Measurements from ENCODE around the gene UBA1.

The UBA1 gene

DNA sequence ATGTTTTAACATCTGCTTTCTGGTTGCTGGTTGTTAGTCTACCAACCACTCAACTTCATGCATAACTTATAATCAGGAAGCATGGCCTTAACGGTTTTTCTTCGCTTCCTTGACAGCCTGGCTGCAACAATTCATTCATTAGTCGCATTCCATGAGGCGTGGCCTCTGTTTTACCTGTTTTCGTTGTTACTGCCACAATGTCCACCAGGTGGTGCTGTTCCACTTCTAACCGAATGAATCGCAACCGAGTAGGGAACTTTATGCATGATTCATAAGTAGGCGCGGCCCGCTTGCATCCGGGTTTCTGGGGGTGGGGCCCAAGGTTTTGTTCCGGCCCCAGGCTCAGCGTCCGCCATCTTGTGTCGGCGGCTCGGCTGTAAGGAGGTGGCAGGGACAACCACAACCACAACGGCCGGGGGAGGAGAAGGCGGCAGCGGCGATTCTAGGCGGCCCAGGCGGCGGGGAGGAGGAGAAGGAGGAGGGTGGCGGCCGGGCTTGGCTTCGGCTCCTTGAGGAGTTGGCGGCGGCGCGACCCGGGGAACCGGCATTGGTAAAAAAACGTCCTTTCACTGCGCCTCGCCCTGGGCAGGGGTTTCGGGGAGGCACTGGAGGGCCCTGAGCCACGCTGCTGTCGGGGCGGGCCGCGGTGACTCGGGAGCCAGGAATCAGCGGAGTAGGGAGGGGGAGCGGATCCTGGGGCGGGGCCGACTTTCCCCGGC lies at the start of gene UBA1:
UBA1 (plus strand) TSS at position 355 of the 719 bp plus-strand sequence. CDS start 4,974 bp downstream, outside the sequence.
- peak; percentile 84 for DNase-seq (ENCODE audit: low spot score)

DNA sequence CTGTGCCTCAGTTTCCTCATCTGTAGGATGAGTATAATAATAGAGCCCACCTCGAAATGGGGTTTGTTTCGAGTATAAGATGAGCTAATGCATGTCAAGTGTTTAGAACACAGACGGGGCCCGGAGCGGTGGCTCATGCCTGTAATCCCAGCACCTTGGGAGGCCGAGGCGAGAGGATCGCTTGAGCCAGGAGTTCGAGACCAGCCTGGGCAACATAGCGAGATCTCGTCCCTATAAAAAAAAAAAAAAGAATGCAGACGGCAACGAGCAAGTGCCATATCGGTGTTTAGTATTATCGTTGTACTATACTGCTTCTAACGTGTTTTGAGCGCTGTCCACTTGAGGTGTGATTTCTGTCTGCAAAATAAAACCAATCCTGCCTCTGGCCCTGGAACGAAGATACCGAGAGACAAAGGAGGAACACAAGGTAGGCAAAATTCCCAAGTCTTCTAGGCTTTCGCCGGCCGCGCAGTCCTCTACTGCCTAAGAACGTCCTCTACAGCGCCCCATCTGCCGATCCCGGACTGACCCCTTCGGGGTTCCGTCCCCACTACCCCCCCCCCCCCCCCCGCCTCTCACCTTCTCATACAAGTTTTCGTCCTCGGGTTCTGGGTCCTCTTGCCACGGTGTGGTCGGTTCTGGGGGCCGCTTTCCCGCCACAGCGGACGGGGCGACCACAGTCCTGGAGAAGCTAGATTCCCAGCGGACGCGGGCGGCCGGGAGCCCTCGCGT lies 49.6 kb upstream of the UBA1 start:
- peak; percentile 58 for DNase-seq (ENCODE audit: low spot score)

DNA sequence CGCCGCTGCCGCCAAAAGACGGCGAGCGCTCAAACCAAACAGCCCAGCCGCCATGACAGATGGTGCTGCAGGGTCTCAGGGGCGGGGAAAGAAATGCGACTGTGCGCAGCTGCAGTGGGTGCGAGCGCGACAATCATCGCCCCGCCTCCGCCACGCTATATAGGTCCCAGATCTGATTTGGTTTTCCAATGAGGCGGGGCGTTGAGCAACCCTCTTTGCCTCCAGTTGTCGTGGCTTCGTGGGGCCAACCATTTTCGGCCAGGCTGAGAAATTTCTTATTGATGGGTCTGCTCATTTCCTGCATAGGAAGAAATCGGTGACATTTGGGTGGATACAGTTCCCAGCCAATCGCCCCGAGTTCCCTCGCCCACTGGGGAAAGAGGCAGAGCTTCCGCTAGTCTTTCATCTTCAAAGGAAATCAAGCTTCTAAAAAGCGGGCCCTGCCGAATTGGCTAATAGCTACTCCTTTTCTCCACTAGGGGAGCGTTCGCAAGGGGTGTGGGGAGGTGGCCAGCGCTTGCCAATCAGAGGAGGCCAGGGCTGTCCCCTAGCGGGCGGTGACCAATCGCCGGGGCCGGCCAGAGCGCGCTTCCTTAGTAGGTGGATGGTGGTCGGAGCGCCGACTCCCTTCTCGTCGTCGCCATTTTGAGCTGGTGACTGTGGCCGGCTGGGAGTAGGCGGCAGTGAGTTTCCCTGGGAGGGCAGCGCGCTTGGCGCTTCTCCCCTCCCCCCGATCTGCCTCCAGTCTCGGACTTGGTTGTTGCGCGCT lies 48.8 kb upstream of the UBA1 start, which contains the start of the genes NDUFB11 and RBM10:
NDUFB11 (minus strand) TSS at position 77 of the 769 bp plus-strand sequence; CDS start at position 54, 23 bp downstream.
RBM10 (plus strand) TSS at position 596 of the 769 bp plus-strand sequence. CDS start 2,261 bp downstream, outside the sequence.
- DNase-seq (ENCODE audit: low spot score) = peak; percentile 90

DNA sequence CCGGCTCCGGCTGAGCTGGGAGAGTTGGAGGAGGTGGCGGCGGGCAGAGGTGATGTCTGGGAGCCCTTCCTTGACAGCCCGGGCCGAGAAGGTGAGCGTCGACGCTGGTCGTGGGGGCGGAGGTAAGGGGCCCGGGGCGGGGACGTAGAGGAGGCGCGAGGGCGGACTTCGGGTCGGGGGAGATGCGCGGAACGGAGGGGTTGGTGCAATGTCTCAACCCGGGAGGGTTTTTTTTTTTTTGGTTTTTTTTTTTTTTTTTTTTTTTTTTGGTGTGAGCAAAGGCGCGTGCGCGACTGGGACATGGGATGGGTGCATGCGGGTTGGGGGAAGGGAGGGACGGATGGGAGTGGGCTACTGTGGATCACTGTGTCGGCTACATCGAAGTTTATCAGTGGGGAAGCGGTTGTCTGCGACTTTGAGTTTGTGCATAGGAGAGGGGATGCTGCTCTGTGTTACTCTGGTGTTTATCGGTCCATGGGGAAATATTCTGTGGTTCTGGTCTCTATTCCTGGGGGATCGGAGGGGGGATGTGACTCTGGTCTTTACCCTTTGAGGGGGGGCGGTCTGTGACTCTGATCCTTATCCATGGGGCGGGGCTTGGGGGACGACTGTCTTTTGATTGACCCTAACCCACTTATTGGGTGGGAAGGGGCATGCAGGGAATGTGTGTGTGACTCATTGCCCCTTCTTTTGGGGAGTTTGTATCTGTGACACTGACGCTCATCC lies 48.1 kb upstream of the UBA1 start:
- DNase-seq (ENCODE audit: low spot score) = peak; percentile 40

DNA sequence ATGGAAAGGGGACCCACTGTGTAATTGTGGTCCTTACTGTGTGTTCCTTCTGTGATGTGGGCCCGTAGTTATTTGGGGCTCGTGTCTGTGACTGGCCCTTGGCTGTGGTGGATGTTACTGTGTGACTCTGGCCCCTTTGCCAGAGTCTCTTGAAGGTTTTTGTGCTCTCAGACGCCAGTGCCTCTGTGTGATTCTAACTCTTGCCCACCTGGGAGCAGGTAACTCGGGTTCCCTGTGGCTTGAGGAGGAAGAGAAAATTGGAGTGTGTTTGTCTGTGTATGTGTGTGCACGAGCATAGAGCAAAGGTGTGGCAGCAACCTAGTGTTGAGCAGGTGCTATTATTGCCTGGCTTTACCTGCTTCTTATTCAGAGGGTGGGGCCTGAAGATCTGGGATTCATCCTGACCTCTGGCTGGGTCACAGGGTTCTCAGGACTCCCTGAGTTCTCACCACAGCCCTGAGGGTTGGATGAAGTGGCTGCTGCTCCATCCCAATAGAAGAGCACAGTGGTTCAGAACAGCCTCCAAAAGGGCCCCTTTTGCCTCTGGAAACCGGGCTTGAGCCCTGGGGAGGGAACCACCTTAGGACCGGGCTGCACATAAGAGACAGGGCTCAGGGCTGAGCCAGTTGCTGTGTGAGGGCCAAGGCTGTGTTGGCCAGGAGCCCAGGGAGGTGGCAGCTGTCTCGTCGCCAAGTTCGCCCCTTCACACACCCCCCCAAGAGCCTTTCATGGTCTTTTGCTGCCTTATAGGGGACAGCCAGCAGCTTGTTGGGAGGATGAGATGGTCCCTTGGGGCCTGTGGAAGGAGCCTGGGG lies 47.3 kb upstream of the UBA1 start:
- DNase-seq (ENCODE audit: low spot score) = no peak

DNA sequence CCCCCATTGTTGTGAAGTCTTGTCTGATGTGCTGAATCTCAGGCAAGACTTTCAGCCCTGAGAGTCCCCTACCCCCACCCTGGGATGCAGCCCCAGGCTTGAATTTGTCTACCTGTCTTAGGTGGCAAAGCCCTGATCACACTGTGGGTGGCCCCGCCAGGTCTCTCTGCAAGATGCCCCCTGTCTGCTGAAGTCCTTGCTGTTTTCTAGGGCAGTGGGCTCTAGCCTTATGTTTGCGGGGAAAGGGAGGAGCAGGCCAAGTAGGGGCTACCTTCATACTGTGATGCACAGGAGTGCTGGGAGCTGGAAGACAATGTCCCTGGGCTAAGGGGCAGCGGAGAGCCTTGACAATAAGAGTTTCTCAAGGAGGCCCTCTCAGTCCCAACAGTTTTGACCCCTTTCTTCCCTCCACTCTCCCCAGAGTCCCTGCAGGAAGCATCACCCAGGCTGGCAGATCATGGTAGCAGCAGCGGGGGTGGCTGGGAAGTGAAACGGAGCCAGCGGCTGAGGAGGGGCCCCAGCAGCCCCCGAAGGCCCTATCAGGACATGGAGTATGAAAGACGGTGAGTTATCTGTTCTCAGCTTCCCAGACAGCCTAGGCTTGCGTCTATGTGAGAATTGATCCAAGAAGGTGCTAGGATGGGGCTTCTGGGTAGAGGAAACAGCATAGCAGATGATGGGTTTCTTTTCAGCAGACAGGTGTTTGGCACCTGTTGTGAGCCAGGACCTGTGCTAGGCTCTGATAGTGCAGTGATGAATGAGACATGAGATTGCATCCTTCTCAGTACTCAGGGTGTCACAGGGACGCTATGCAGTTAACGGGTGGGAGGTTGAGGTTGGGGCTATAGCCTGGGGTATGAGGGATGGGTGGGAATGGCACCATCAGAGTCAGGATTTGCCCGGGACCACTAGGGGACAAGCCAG lies 46.4 kb upstream of the UBA1 start:
- DNase-seq (ENCODE audit: low spot score) = no peak

DNA sequence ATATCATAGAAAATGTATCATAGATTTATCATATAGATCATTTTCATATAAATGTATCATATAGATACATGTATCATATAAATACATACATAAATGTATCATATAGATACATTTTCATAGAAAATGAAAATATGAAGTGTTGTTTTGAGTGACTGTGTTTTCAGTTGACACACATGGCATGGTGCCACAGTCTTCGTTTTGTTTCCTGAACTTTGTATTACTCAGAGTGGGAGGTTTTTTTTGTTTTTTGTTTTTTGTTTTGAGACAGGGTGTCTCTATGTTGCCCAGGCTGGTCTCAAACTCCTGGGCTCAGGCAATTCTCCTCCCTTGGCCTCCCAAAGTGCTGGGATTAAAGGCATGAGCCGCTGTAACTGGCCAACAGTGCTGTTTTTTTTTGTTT lies 44.7 kb upstream of the UBA1 start:
- no peak for DNase-seq (ENCODE audit: low spot score)

DNA sequence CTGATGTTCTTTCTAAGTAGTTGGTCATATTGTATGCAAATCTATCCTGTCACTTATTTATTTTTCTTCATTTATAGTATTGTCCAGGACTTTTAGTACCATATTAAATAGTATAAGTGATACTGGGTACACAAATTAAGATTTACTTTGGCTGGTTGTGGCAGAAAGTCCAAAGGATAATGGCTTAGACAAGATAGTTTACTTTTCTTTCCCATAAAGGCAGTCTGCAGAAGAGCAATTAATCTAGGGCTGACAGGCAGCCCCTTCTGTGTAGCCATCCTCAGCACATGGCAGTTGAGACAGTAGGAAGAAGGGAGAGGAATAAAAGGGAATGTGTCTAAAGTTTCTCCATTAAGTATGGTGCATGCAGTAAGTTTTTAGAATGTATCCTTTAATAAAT lies 42.2 kb upstream of the UBA1 start:
- DNase-seq (ENCODE audit: low spot score) = no peak

DNA sequence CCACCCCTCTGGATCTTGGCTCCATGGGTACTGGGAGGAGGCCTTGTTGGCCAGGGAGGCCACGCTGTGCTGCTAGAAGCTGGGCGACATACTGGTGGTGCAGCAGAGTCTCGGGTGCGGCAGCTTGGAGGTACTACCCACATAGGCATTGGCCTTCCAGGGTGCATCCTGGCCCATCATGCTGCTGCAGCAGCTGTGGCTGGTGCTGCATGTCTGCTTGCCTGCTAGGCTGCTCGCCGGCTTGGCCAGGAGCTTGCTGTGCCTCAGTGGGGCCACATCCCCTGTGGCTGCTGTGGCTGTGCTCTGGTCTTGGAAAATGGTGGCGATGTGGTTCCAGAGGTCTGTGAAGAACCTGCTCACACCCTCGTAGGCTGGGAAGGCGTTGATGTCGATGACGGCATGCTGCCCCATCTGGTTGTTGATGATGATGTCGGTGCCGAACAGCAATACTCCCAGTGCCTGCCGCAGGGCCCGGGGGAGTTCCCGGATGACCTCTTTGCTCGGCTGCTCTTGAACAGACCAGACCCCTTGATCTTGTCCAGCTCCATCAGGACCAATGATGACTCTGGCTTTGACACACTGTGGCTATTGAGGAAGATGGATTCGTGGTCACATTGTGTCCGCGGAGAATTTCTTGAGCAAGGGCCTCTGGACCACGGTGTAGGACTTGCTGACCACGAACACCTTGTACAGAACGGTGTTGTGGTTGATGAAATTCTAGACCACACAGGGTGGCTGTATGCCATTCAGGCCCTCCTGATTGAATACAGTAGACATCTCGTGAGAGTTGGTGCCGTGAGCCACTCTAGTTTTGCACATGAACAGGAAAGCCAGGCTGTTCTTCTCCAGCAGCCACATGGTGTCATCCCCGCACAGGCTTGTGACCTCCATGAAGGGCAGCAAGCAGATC lies 36.8 kb upstream of the UBA1 start:
- DNase-seq (ENCODE audit: low spot score) = no peak

DNA sequence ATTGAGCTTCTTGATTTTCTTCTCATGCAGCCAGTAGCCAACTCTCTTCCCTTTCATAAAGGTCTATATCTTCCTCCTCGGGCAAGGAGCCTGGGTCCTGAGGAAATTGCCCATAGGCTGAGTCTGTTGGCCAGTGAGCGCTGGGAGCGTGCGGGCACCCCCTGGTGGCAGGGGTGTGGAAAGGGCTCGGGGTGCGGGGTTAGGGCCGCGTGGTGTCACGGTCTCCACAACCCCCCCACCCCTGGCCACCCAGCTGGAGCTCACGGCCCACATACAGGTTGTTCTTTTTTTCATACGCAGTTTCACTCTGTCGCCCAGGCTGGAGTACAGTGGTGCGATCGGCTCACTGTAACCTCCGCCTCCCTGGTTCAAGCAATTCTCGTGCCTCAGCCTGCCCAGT lies 35.5 kb upstream of the UBA1 start:
- no peak for DNase-seq (ENCODE audit: low spot score)

DNA sequence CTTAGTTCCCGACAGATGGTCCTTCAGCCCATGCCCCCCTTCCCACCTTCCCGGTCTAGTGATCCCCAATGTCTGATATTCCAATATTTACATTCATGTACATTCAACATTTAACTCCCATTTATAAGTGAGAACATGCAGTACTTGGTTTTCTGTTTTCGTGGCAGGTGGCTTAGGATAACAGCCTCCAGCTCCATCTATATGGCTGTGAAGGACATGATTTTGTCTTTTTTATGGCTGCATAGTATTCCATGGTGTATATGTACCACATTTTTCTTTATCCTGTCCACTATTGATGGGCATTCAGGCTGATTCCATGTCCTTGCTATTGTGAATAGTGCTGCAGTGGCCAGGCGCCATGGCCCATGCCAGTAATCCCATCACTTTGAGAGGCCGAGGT lies 34.8 kb upstream of the UBA1 start:
- no peak for DNase-seq (ENCODE audit: low spot score)

DNA sequence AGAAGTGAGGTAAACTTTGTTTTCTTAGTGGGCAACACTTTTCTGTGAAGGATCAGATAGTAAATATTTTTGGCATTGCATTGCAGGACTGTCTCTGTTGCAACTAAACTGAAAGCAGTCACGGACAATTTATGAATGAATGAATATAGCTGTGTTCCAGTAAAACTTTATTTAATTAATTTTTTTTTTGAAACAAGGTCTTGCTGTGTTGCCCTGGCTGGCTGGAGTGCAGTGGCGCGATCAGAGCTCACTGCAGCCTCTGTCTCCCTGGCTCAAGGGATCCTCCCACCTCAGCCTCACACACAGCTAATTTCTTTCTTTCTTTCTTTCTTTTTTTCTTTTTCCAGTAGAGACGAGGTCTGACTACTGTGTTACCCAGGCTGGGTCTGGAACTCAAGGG lies 32.8 kb upstream of the UBA1 start:
- DNase-seq (ENCODE audit: low spot score) = no peak

DNA sequence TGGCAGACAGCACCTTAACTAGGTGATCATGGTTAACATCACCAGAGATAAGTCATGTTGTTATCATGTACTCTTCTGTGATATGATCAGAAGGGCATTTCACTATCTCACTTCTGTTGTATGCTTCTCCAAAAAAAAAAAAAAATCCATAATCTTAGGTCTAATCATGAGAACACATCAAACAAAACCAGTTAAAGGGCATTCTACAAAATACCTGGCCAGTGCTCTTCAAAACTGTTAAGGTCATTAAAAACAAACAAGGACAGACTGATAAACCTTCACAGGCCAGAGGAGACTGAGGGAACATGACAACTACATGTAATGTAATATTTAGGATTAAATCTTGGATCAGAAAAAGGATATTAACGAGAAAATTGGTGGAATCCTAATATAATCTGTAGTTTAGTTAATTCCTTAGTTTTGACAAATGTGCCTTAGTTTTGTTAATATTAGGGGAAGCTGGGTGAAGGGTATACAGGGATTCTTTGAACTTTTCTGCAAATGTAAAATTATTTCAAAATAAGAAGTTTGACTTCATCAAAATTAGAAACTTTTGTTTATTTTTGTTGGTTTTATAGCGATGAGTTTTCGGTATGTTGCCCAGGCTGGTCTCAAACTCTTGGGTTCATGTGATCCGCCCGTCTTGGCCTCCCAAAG lies 30.6 kb upstream of the UBA1 start:
- no peak for DNase-seq (ENCODE audit: low spot score)

DNA sequence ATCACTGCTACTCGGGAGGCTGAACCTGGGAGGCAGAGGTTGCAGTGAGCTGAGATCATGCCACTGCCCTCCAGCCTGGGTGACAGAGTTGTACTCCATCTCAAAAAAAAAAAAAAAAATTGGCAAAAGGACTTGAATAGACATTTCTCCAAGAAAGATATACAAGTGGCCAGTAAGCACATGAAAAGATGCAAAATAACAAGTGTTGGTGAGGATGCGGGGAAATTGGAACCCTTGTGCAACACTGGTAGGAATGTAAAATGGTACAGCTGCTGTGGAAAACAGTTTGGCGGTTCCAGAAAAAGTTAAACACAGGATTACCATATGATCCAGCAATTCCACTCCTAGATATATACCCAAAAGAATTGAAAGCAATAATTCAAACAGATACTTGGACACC lies 29.2 kb upstream of the UBA1 start:
- no peak for DNase-seq (ENCODE audit: low spot score)

DNA sequence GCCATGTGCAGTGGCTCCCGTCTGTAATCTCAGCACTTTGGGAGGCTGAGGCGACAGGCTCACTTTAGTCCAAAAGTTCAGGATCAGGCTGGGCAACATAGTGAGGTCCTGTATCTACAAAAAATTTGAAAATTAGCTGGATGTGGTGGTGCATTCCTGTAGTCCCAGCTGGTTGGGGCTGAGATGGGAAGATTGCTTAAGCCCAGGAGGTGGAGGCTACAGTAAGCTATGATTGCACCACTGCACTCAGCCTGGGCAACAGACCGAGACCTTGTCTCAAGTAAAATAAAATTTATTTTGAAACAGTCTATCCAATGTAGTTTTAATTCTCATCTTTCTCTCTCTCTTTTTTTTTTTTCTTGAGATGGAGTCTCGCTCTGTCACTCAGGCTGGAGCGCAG lies 27.5 kb upstream of the UBA1 start:
- DNase-seq (ENCODE audit: low spot score) = no peak

DNA sequence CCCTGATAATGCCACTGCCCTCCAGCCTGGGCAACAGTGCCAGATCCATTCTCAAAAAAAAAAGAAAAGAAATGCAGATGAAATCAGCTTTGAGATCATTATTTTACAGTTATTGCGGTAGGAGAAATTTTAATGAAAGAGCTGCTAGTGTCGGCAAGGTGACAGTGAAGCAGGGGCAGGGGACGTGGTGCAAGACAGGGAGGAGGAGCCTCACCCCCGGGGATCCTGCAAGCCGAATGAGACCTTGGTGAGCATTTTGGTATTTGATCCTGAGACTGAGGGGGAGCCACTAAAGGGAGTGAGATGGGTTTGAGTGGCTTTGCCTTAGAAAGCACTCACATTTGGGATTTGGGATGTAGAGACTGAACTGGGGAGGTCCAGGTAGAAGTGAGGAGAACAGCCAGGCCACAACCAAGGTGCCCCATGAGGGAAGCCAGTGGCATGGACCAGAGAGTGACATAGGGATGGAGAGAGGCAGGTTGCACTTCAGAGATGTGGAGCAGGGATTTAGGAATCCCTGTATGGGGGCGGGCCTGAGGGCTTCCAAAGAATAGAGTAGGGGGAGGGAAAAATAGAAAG lies 25.0 kb upstream of the UBA1 start:
- no peak for DNase-seq (ENCODE audit: low spot score)

DNA sequence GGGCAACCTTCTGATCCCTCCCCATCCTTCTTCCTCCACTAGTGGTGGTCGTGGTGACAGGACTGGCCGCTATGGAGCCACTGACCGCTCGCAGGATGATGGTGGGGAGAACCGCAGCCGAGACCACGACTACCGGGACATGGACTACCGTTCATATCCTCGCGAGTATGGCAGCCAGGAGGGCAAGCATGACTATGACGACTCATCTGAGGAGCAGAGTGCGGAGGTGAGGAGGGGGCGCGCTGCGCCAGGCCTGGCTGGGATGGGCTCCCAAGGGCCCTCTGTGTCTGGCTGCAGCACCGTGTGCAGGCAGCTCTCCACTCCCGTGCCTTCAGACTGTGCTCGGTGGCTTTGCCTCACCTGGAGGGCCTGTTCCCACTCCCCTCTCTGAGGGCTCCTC lies 24.4 kb upstream of the UBA1 start:
- DNase-seq (ENCODE audit: low spot score) = no peak
